H9 (cell line): ENCODE data around the gene OR6B3. TPM values are rescaled to one million over a fixed set of nuclear protein-coding genes. Genes with fewer than 3 reads are reported as not detected.

Source experiments
- DNase-seq: peaks from one replicate; pipeline ENCODE4 v3.0.0-alpha.2; 2017
- H2AFZ ChIP-seq: one replicate; pipeline ENCODE4 v1.6.1; 2013; ENCODE audit warnings: mild to moderate bottlenecking, low read length, control low read depth, moderate library complexity
- H2AK5ac ChIP-seq: 2 replicates; pipeline ENCODE4 v1.6.1; 2013; ENCODE audit warnings: low read length, control low read depth, mixed read lengths; ENCODE audit not compliant: insufficient read length
- H2BK120ac ChIP-seq: one replicate; pipeline ENCODE4 v1.6.1; 2013; ENCODE audit warnings: low read depth, mild to moderate bottlenecking, low read length, control low read depth, inconsistent platforms; ENCODE audit not compliant: poor library complexity, severe bottlenecking
- H2BK12ac ChIP-seq: 2 replicates; pipeline ENCODE4 v1.6.1; 2013; ENCODE audit warnings: low read length, control low read depth, mixed read lengths, low read depth; ENCODE audit not compliant: insufficient read length
- H2BK15ac ChIP-seq: 2 replicates; pipeline ENCODE4 v1.6.1; 2013; ENCODE audit warnings: low read depth, low read length, control low read depth
- H2BK20ac ChIP-seq: one replicate; pipeline ENCODE4 v1.6.1; 2013; ENCODE audit warnings: low read depth, mild to moderate bottlenecking, low read length, control low read depth, inconsistent platforms; ENCODE audit not compliant: poor library complexity, severe bottlenecking
- H2BK5ac ChIP-seq: 2 replicates; pipeline ENCODE4 v1.6.1; 2013; ENCODE audit warnings: low read length, control low read depth, mixed read lengths; ENCODE audit not compliant: insufficient read length
- H3K14ac ChIP-seq: 2 replicates; pipeline ENCODE4 v1.6.1; 2013; ENCODE audit warnings: low read length, control low read depth; ENCODE audit not compliant: insufficient read depth
- H3K18ac ChIP-seq: 2 replicates; pipeline ENCODE4 v1.6.1; 2013; ENCODE audit warnings: low read depth, mild to moderate bottlenecking, mixed read lengths, low read length, control low read depth; ENCODE audit not compliant: insufficient read length
- H3K23ac ChIP-seq: 2 replicates; pipeline ENCODE4 v1.6.1; 2013; ENCODE audit warnings: low read length, control low read depth, mixed read lengths, low read depth; ENCODE audit not compliant: insufficient read length
- H3K23me2 ChIP-seq: 2 replicates; pipeline ENCODE4 v1.6.1; 2013; ENCODE audit warnings: low read depth, mild to moderate bottlenecking, mixed read lengths, low read length, control low read depth; ENCODE audit not compliant: insufficient read length, poor library complexity, severe bottlenecking
- H3K27ac ChIP-seq: 2 replicates; pipeline ENCODE4 v1.5.1; 2013; ENCODE audit warnings: low read length, control low read depth, mixed read lengths, low read depth; ENCODE audit not compliant: insufficient read length
- H3K27me3 ChIP-seq: 2 replicates; pipeline ENCODE4 v1.6.1; 2013; ENCODE audit warnings: low read length, control low read depth, inconsistent platforms; ENCODE audit not compliant: insufficient read depth
- H3K4ac ChIP-seq: 2 replicates; pipeline ENCODE4 v1.6.1; 2013; ENCODE audit warnings: low read depth, mild to moderate bottlenecking, control low read depth, inconsistent platforms, low read length, moderate library complexity
- H3K4me1 ChIP-seq: 2 replicates; pipeline ENCODE4 v1.6.1; 2013; ENCODE audit warnings: low read length, control low read depth, inconsistent platforms; ENCODE audit not compliant: insufficient read depth
- H3K4me2 ChIP-seq: 2 replicates; pipeline ENCODE4 v1.6.1; 2013; ENCODE audit warnings: low read length, control low read depth, mixed read lengths; ENCODE audit not compliant: insufficient read length, insufficient read depth
- H3K56ac ChIP-seq: 2 replicates; pipeline ENCODE4 v1.6.1; 2013; ENCODE audit warnings: low read depth, mild to moderate bottlenecking, mixed read lengths, low read length, control low read depth; ENCODE audit not compliant: insufficient read length
- H3K79me1 ChIP-seq: 2 replicates; pipeline ENCODE4 v1.6.1; 2013; ENCODE audit warnings: low read depth, mild to moderate bottlenecking, moderate library complexity, low read length, control low read depth, inconsistent platforms; ENCODE audit not compliant: insufficient read depth, poor library complexity, severe bottlenecking
- H3K79me2 ChIP-seq: 2 replicates; pipeline ENCODE4 v1.6.1; 2013; ENCODE audit warnings: low read length, control low read depth, inconsistent platforms; ENCODE audit not compliant: insufficient read depth
- H3K9ac ChIP-seq: 2 replicates; pipeline ENCODE4 v1.6.1; 2013; ENCODE audit warnings: low read length, control low read depth, mixed read lengths; ENCODE audit not compliant: insufficient read length; ENCODE audit errors: extremely low read depth
- H3K9me3 ChIP-seq: one replicate; pipeline ENCODE4 v1.6.1; 2013; ENCODE audit warnings: low read depth, low read length, inconsistent platforms; ENCODE audit not compliant: control insufficient read depth
- H3T11ph ChIP-seq: one replicate; pipeline ENCODE4 v1.6.1; 2013; ENCODE audit warnings: mild to moderate bottlenecking, low read length, control low read depth, inconsistent platforms
- H4K20me1 ChIP-seq: one replicate; pipeline ENCODE4 v1.6.1; 2013; ENCODE audit not compliant: control insufficient read depth, insufficient read length, insufficient read depth
- H4K5ac ChIP-seq: 2 replicates; pipeline ENCODE4 v1.6.1; 2013; ENCODE audit warnings: low read depth, mild to moderate bottlenecking, mixed read lengths, low read length, control low read depth; ENCODE audit not compliant: insufficient read length
- H4K8ac ChIP-seq: replicated peaks from 2 replicates; pipeline ENCODE4 v1.6.1; 2013; ENCODE audit warnings: low read length, control low read depth, mixed read lengths, low read depth; ENCODE audit not compliant: insufficient read length
- H4K91ac ChIP-seq: 2 replicates; pipeline ENCODE4 v1.6.1; 2013; ENCODE audit warnings: low read depth, mild to moderate bottlenecking, moderate library complexity, mixed read lengths, low read length, control low read depth; ENCODE audit not compliant: insufficient read length
- H3K27ac Mint-ChIP-seq, 3 experiments: 2 replicates in 2 of 3; 3 replicates in 1 of 3; pipeline ENCODE4 v1.8.0; 2020 to 2021; ENCODE audit warnings: mixed read lengths in 3 of 3, mild to moderate bottlenecking in 1 of 3, moderate library complexity in 1 of 3
- H3K27me3 Mint-ChIP-seq: 2 replicates; pipeline ENCODE4 v1.8.0; 2021; ENCODE audit warnings: low read depth, mild to moderate bottlenecking, moderate library complexity, mixed read lengths
- H3K36me3 Mint-ChIP-seq, 3 experiments: 2 replicates in 2 of 3; 3 replicates in 1 of 3; pipeline ENCODE4 v1.8.0; 2020 to 2021; ENCODE audit warnings: low read depth in 3 of 3, mixed read lengths in 3 of 3; ENCODE audit not compliant: insufficient read depth in 1 of 3
- H3K4me1 Mint-ChIP-seq, 2 experiments: 2 replicates each; pipeline ENCODE4 v1.8.0; 2020; ENCODE audit warnings: mixed read lengths in 2 of 2
- H3K4me3 Mint-ChIP-seq, 2 experiments: 2 replicates in 1 of 2; 3 replicates in 1 of 2; pipeline ENCODE4 v1.8.0; 2020 to 2021; ENCODE audit warnings: mild to moderate bottlenecking in 2 of 2, mixed read lengths in 2 of 2, moderate library complexity in 1 of 2
- H3K9me3 Mint-ChIP-seq, 2 experiments: 2 replicates in 1 of 2; 3 replicates in 1 of 2; pipeline ENCODE4 v1.8.0; 2020; ENCODE audit warnings: mild to moderate bottlenecking in 2 of 2, mixed read lengths in 2 of 2, moderate library complexity in 1 of 2
- WGBS: extraction: QIAGEN DNeasy Blood & Tissue Kit; methylation state at CpG from one replicate; pipeline ENCODE4 v1.1.7; 2013; ENCODE audit warnings: missing lambda C conversion rate, low lambda C conversion rate, mixed read lengths; ENCODE audit not compliant: insufficient read length; ENCODE audit errors: extremely low coverage; 5-methylcytosine and 5-hydroxymethylcytosine counted together
- total RNA-seq: library from RNA; stranded (reverse); gene quantifications from 2 replicates; pipeline ENCODE4 v1.2.1, GENCODE V29; 2021
- TF ChIP-seq, protein P1 (sequence below): fragments of 200-600 bp; sonication (generic); conservative IDR thresholded peaks from 3 replicates; pipeline ENCODE4 v1.8.0; 2021; ENCODE audit warnings: antibody characterized with exemption, mild to moderate bottlenecking

Gene OR6B3
- total RNA-seq, 1 experiment from 2014 or later: not detected

DNA sequence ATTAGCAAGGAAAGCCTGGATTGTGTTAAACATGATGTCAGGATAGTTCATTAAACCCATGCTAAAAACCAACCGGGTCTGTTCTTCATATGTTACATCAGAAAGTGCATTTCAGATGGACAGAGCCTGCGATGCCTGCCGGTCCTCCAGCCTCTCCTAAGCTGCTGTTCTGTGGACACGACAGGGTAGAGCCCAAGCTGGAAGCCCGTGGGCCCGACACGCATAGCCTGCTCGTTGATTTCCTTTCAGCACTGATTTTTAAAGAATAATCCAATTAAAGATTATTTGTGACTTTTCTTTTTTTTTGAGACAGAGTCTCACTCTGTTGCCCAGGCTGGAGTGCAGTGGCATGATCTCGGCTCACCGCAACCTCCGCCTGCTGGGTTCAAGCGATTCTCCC, 797 bp downstream of the OR6B3 start:
- peaks cover 55% of the 10 kb centered on the region for H3K27me3 Mint-ChIP-seq

More for the DNA sequence above, 797 bp downstream of the OR6B3 start:
- Histone ChIP-seq H4K91ac (no peak overlapping the region), H3K9me3 (no peaks in the 10 kb centered on the region), H3K4ac (no peak overlapping the region), H3K56ac (no peak overlapping the region), H2BK15ac (no peak overlapping the region), H3K4me1 (no peaks in the 10 kb centered on the region), H3K23me2 (no peaks in the 10 kb centered on the region), H2AFZ (no peak overlapping the region), H2AK5ac (no peak overlapping the region), H2BK12ac (no peak overlapping the region), H3K79me1 (no peaks in the 10 kb centered on the region), H4K5ac (no peak overlapping the region), H3K23ac (no peak overlapping the region), H2BK120ac (no peak overlapping the region), H3K27me3 (peaks cover 2% of the 10 kb centered on the region; the same call in 1 of the 2 replicates), H3K9ac (no peak overlapping the region), H3K4me2 (no peak overlapping the region), H4K20me1 (no peaks in the 10 kb centered on the region), H3T11ph (no peak overlapping the region), H3K27ac (no peak overlapping the region), H2BK5ac (no peak overlapping the region), H3K14ac (no peak overlapping the region), H2BK20ac (no peak overlapping the region), H4K8ac (no peak overlapping the region), H3K18ac (no peak overlapping the region), H3K79me2 (no peaks in the 10 kb centered on the region)
- no CpG with 5 or more reads among the region's 12 CpGs for WGBS
- Mint-ChIP-seq H3K36me3 (no peaks in the 10 kb centered on the region), H3K4me1 (peaks cover 0 to 3% of the 10 kb centered on the region in 2 experiments; a peak in 2 of 4 replicates), H3K4me3 (no peak overlapping the region), H3K9me3 (no peaks in the 10 kb centered on the region), H3K27ac (no peak overlapping the region)
- no peak for DNase-seq
- TF ChIP-seq, protein P1, sequence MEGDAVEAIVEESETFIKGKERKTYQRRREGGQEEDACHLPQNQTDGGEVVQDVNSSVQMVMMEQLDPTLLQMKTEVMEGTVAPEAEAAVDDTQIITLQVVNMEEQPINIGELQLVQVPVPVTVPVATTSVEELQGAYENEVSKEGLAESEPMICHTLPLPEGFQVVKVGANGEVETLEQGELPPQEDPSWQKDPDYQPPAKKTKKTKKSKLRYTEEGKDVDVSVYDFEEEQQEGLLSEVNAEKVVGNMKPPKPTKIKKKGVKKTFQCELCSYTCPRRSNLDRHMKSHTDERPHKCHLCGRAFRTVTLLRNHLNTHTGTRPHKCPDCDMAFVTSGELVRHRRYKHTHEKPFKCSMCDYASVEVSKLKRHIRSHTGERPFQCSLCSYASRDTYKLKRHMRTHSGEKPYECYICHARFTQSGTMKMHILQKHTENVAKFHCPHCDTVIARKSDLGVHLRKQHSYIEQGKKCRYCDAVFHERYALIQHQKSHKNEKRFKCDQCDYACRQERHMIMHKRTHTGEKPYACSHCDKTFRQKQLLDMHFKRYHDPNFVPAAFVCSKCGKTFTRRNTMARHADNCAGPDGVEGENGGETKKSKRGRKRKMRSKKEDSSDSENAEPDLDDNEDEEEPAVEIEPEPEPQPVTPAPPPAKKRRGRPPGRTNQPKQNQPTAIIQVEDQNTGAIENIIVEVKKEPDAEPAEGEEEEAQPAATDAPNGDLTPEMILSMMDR: no peak
